AG04450 (cell line): ENCODE data around the gene TADA2A. TPM values are rescaled to one million over a fixed set of nuclear protein-coding genes. Genes with fewer than 3 reads are reported as not detected.
A peak's percentile ranks its signal among the peaks of the same experiment; 100 is the strongest.
"Not testable (repeated sequence)": the region's sequence is repeated elsewhere in the genome, so short reads cannot be mapped to it uniquely, and the experiment has no call there.

Source experiments
- CTCF ChIA-PET: fragments of 300-600, 350-600 bp; formaldehyde crosslinking; extraction: SDS; loops from one replicate; lab custom pipeline; 2022; ENCODE audit warnings: antibody characterized with exemption, inconsistent platforms; lab: Charles Lee
- POLR2A ChIA-PET: fragments of 350-600 bp; formaldehyde crosslinking; extraction: SDS; loops from one replicate; lab custom pipeline; 2021; ENCODE audit warnings: antibody characterized with exemption, inconsistent platforms; lab: Yijun Ruan, JAX
- DNase-seq: peaks from one replicate; pipeline ENCODE4 v3.0.0-alpha.2; 2011; ENCODE audit warnings: low read depth, low spot score
- H3K27ac ChIP-seq: one replicate; pipeline ENCODE4 v1.5.1; 2012; ENCODE audit warnings: low read depth, low read length, control low read depth
- H3K27me3 ChIP-seq: one replicate; pipeline ENCODE4 v1.6.0; 2012; ENCODE audit warnings: low read length; ENCODE audit not compliant: control insufficient read depth, insufficient read depth
- H3K4me3 ChIP-seq: 2 replicates; pipeline ENCODE4 v1.5.1; 2011; ENCODE audit warnings: mild to moderate bottlenecking, low read depth, low read length, control low read depth
- H3K9me3 ChIP-seq: 2 replicates; pipeline ENCODE4 v1.5.1; 2012; ENCODE audit warnings: low read length; ENCODE audit not compliant: control insufficient read depth, insufficient read depth
- CTCF ChIP-seq: IDR thresholded peaks from 2 replicates; pipeline ENCODE4 v1.5.1; 2011; ENCODE audit warnings: low read depth, low read length, control low read depth, inconsistent platforms
- polyA plus RNA-seq: library from polyadenylated mRNA; depleted of rRNA; stranded (reverse); fragments of >200 nt; gene quantifications from 2 replicates; pipeline ENCODE4 v1.2.3, GENCODE V29; 2011

The TADA2A gene
- polyA plus RNA-seq, 1 experiment = 21.4 TPM

- DNase-seq = no peak
- ChIA-PET POLR2A (no interaction called here), CTCF (no interaction called here)
- Histone ChIP-seq H3K27ac (no peak overlapping the region), H3K4me3 (no peak overlapping the region), H3K27me3 (no peaks in the 10 kb centered on the region), H3K9me3 (no peaks in the 10 kb centered on the region)
- TF ChIP-seq CTCF = no peak
Measured at GRCh38 chr17:37432671-37433070, 26.0 kb downstream of the TADA2A start.

GRCh38 chr17:37438141-37438540 is 31.5 kb downstream of the TADA2A start:
- DNase-seq = no peak
- TF ChIP-seq CTCF = no peak
- Histone ChIP-seq H3K9me3 (no peaks in the 10 kb centered on the region), H3K27me3 (no peaks in the 10 kb centered on the region), H3K4me3 (no peak overlapping the region), H3K27ac (no peak overlapping the region)
- CTCF ChIA-PET = interaction anchor here (0.6 to 3.1 kb wide), 10 partner anchors 8 to 65 kb away, joined by 3 to 12 read pairs (median 4); no protein-coding TSS in a partner anchor
- POLR2A ChIA-PET = no interaction called here

GRCh38 chr17:37440424-37440823 is 33.7 kb downstream of the TADA2A start:
- H3K27me3 ChIP-seq = no peaks in the 10 kb centered on the region
- ChIA-PET POLR2A (interaction anchor here (0.5 to 1.0 kb wide), 2 partner anchors 10 to 24 kb away, joined by 3 to 5 read pairs; no protein-coding TSS in a partner anchor), CTCF (no interaction called here)
- TF ChIP-seq CTCF = no peak
- no peak overlapping the region for H3K27ac ChIP-seq
- DNase-seq = no peak
- H3K9me3 ChIP-seq = no peaks in the 10 kb centered on the region
- no peak overlapping the region for H3K4me3 ChIP-seq

- H3K27ac ChIP-seq = peak overlapping the region; percentile 21
- H3K9me3 ChIP-seq, CTCF ChIA-PET, H3K27me3 ChIP-seq, H3K4me3 ChIP-seq: not testable (repeated sequence)
- POLR2A ChIA-PET = interaction anchor here (0.7 to 1.2 kb wide), 4 partner anchors 11 to 47 kb away, joined by 4 to 6 read pairs (median 5); no protein-coding TSS in a partner anchor
- DNase-seq = peak; percentile 33
Measured at GRCh38 chr17:37441369-37442014, 34.8 kb downstream of the TADA2A start.

GRCh38 chr17:37446027-37446426 is 39.3 kb downstream of the TADA2A start:
- no peak for TF ChIP-seq CTCF
- Histone ChIP-seq H3K27me3 (no peaks in the 10 kb centered on the region), H3K9me3 (no peaks in the 10 kb centered on the region), H3K4me3 (no peak overlapping the region), H3K27ac (no peak overlapping the region)
- ChIA-PET POLR2A (no interaction called here), CTCF (interaction anchor here (0.9 to 1.1 kb wide), 2 partner anchors 73 to 81 kb away, joined by 3 read pairs; no protein-coding TSS in a partner anchor)
- no peak for DNase-seq
